Trophoblast cell (in vitro differentiated cells and primary cell): ENCODE measurements around the gene NUP43. TPM values are rescaled to one million over a fixed set of nuclear protein-coding genes. Genes with fewer than 3 reads are reported as not detected.

ENCODE experiments used
- DNase-seq, 2 donors: peaks; one replicate each; pipeline ENCODE4 v3.0.0-alpha.2; 2016
- H2AFZ ChIP-seq: 2 replicates; pipeline ENCODE4 v1.6.1; 2013; ENCODE audit warnings: low read length, moderate library complexity, mild to moderate bottlenecking; ENCODE audit not compliant: insufficient read depth, poor library complexity
- H2AK5ac ChIP-seq: 2 replicates; pipeline ENCODE4 v1.6.1; 2013; ENCODE audit warnings: mild to moderate bottlenecking, low read length
- H2BK120ac ChIP-seq: 2 replicates; pipeline ENCODE4 v1.6.1; 2013; ENCODE audit warnings: low read length, mild to moderate bottlenecking, moderate library complexity; ENCODE audit not compliant: insufficient read depth, poor library complexity
- H2BK12ac ChIP-seq: 2 replicates; pipeline ENCODE4 v1.6.1; 2013; ENCODE audit warnings: mild to moderate bottlenecking, low read length, moderate library complexity
- H2BK5ac ChIP-seq: 2 replicates; pipeline ENCODE4 v1.6.1; 2013; ENCODE audit warnings: low read length, low read depth, moderate library complexity, mild to moderate bottlenecking; ENCODE audit not compliant: poor library complexity
- H3K14ac ChIP-seq: 2 replicates; pipeline ENCODE4 v1.6.1; 2013; ENCODE audit warnings: mild to moderate bottlenecking, low read length
- H3K18ac ChIP-seq: 2 replicates; pipeline ENCODE4 v1.6.1; 2013; ENCODE audit warnings: mild to moderate bottlenecking, low read length
- H3K23ac ChIP-seq: 2 replicates; pipeline ENCODE4 v1.6.1; 2013; ENCODE audit warnings: low read length
- H3K27ac ChIP-seq: 2 replicates; pipeline ENCODE4 v1.5.1; 2013; ENCODE audit warnings: low read depth, mild to moderate bottlenecking, inconsistent platforms, low read length, moderate library complexity
- H3K27me3 ChIP-seq: 2 replicates; pipeline ENCODE4 v1.6.1; 2013; ENCODE audit warnings: inconsistent platforms, mild to moderate bottlenecking, low read length, moderate library complexity; ENCODE audit not compliant: insufficient read depth
- H3K36me3 ChIP-seq, 2 experiments: 1 replicate in 1 of 2; 2 replicates in 1 of 2; pipeline ENCODE4 v1.6.1; 2013; ENCODE audit warnings: low read length in 2 of 2, mild to moderate bottlenecking in 2 of 2, moderate library complexity in 1 of 2; ENCODE audit not compliant: insufficient read depth in 2 of 2, control insufficient read depth in 1 of 2
- H3K4ac ChIP-seq: 2 replicates; pipeline ENCODE4 v1.6.1; 2013; ENCODE audit warnings: low read depth, mild to moderate bottlenecking, low read length, moderate library complexity
- H3K4me1 ChIP-seq, 2 experiments: 1 replicate in 1 of 2; 2 replicates in 1 of 2; pipeline ENCODE4 v1.6.1; 2013; ENCODE audit warnings: low read length in 2 of 2, mild to moderate bottlenecking in 2 of 2, moderate library complexity in 1 of 2; ENCODE audit not compliant: insufficient read depth in 2 of 2, control insufficient read depth in 1 of 2
- H3K4me2 ChIP-seq: 2 replicates; pipeline ENCODE4 v1.6.1; 2013; ENCODE audit warnings: inconsistent platforms, mild to moderate bottlenecking, low read length, moderate library complexity
- H3K4me3 ChIP-seq: 2 replicates; pipeline ENCODE4 v1.5.1; 2013; ENCODE audit warnings: mild to moderate bottlenecking, low read depth, low read length, inconsistent platforms
- H3K79me1 ChIP-seq: one replicate; pipeline ENCODE4 v1.6.1; 2013; ENCODE audit warnings: low read length
- H3K79me2 ChIP-seq: 2 replicates; pipeline ENCODE4 v1.6.1; 2013; ENCODE audit warnings: low read length, mild to moderate bottlenecking; ENCODE audit not compliant: control insufficient read depth, insufficient read depth, poor library complexity
- H3K9ac ChIP-seq: 2 replicates; pipeline ENCODE4 v1.6.1; 2013; ENCODE audit warnings: mild to moderate bottlenecking, low read length
- H3K9me3 ChIP-seq: 2 replicates; pipeline ENCODE4 v1.6.1; 2013; ENCODE audit warnings: low read depth, mild to moderate bottlenecking, control low read depth, inconsistent platforms, low read length; ENCODE audit not compliant: insufficient read depth
- H4K12ac ChIP-seq: 2 replicates; pipeline ENCODE4 v1.6.1; 2013; ENCODE audit warnings: low read depth, mild to moderate bottlenecking, low read length, moderate library complexity
- H4K8ac ChIP-seq: 2 replicates; pipeline ENCODE4 v1.6.1; 2013; ENCODE audit warnings: low read depth, mild to moderate bottlenecking, low read length, moderate library complexity
- H4K91ac ChIP-seq: one replicate; pipeline ENCODE4 v1.6.1; 2013; ENCODE audit warnings: low read depth, mild to moderate bottlenecking, low read length, moderate library complexity
- WGBS: extraction: QIAGEN DNeasy Blood & Tissue Kit; methylation state at CpG from one replicate; pipeline ENCODE4 v1.1.7; 2013; ENCODE audit warnings: missing lambda C conversion rate; ENCODE audit not compliant: insufficient read length, insufficient coverage; ENCODE audit errors: extremely low coverage; 5-methylcytosine and 5-hydroxymethylcytosine counted together
- polyA plus RNA-seq: library from polyadenylated mRNA; stranded (reverse); fragments of 200-250 nt; gene quantifications from 2 replicates; pipeline ENCODE4 v1.2.3, GENCODE V29; 2013

The NUP43 gene, protein sequence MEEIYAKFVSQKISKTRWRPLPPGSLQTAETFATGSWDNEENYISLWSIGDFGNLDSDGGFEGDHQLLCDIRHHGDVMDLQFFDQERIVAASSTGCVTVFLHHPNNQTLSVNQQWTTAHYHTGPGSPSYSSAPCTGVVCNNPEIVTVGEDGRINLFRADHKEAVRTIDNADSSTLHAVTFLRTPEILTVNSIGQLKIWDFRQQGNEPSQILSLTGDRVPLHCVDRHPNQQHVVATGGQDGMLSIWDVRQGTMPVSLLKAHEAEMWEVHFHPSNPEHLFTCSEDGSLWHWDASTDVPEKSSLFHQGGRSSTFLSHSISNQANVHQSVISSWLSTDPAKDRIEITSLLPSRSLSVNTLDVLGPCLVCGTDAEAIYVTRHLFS
- polyA plus RNA-seq: 24.0 and 24.7 TPM in 2 replicates

GRCh38 chr6:149746147-149746946 lies at the start of gene NUP43:
Gene NUP43 (minus strand): TSS chr6:149746529. CDS start chr6:149746495, 34 bp downstream.
- H3K14ac ChIP-seq: no peak within 1 kb of the TSS
- H3K36me3 ChIP-seq: peaks cover 16 to 18% of the 10 kb centered on the region in 2 experiments
- H3K79me2 ChIP-seq: peaks cover 12% of the 10 kb centered on the region
- H2BK120ac ChIP-seq: no peak within 1 kb of the TSS
- no peak within 1 kb of the TSS for H3K23ac ChIP-seq
- peak within 1 kb of the TSS; percentile 63 for H3K4me2 ChIP-seq
- H2AK5ac ChIP-seq: no peak within 1 kb of the TSS
- H3K4me1 ChIP-seq: no peaks in the 10 kb centered on the region
- peak within 1 kb of the TSS; percentile 84 for H4K12ac ChIP-seq
- H3K18ac ChIP-seq: no peak within 1 kb of the TSS
- peaks cover 10% of the 10 kb centered on the region for H3K79me1 ChIP-seq
- H2BK5ac ChIP-seq: peak within 1 kb of the TSS; percentile 5
- H3K27me3 ChIP-seq: no peaks in the 10 kb centered on the region
- peak; percentile 90 to 98 for DNase-seq
- H4K91ac ChIP-seq: no peak within 1 kb of the TSS
- WGBS: no CpG with 5 or more reads among the region's 41 CpGs
- H3K4me3 ChIP-seq: peak within 1 kb of the TSS; percentile 84
- H3K4ac ChIP-seq: peak within 1 kb of the TSS; percentile 16
- H3K9me3 ChIP-seq: no peaks in the 10 kb centered on the region
- peak within 1 kb of the TSS; percentile 67 for H4K8ac ChIP-seq
- H2AFZ ChIP-seq: peak within 1 kb of the TSS; percentile 57
- H3K27ac ChIP-seq: peak within 1 kb of the TSS; percentile 11
- H3K9ac ChIP-seq: peak within 1 kb of the TSS; percentile 78
- no peak within 1 kb of the TSS for H2BK12ac ChIP-seq

DNA sequence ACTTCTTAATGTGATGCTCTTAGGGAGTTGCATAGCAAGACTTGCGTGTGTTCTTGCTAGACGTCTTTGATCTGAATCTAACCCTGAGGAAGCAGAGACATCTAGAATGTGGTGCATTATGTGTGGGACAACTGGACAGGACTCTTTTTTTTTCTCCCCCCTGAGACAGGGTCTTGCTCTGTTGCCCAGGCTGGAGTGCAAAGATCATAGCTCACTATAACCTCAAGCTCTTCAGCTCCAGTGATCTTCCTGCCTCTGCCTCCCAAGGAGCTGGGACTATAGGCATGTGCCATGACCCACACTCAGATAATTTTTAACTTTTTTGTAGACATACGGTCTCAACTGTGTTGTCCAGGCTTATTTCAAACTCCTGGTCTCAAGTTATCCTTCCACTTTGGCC lies 37.2 kb upstream of the NUP43 start:
- H3K14ac ChIP-seq: no peak overlapping the region

DNA sequence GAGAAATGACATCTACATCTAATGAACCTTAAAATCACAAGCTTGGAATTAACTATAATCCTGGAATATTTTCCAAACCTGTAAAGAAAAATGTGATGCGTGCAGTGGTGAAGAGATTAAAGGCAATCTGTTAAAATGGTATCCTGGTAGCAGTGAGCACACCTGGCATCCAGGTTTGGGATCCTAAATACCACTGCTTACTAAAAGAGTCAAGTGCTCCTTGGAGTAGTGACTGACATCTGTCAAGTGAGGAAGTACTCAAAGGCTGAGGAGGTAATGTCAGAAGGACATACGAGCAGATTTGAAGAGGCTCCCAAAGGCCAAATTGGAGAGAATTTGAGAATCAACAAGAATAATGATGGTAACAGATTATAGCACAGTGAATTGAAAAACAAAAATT lies 36.0 kb upstream of the NUP43 start:
- Histone ChIP-seq H3K9me3 (peaks cover 1% of the 10 kb centered on the region), H2BK5ac (no peak overlapping the region), H4K91ac (no peak overlapping the region), H3K4ac (no peak overlapping the region), H3K79me1 (no peaks in the 10 kb centered on the region), H2AK5ac (no peak overlapping the region), H4K12ac (no peak overlapping the region), H3K36me3 (peaks cover 9 to 15% of the 10 kb centered on the region in 2 experiments), H3K27ac (no peak overlapping the region), H3K4me3 (no peak overlapping the region), H4K8ac (no peak overlapping the region), H3K23ac (no peak overlapping the region), H3K14ac (no peak overlapping the region), H2BK120ac (no peak overlapping the region), H3K4me2 (no peak overlapping the region), H3K79me2 (no peaks in the 10 kb centered on the region), H3K9ac (no peak overlapping the region), H2AFZ (no peak overlapping the region), H3K27me3 (no peaks in the 10 kb centered on the region), H3K18ac (no peak overlapping the region), H3K4me1 (no peaks in the 10 kb centered on the region), H2BK12ac (no peak overlapping the region)
- no peak for DNase-seq
- WGBS: no CpG with 5 or more reads among the region's 2 CpGs

More for the DNA sequence above, 37.2 kb upstream of the NUP43 start:
- Histone ChIP-seq H3K4ac (no peak overlapping the region), H4K8ac (no peak overlapping the region), H4K12ac (no peak overlapping the region), H3K36me3 (peaks cover 9 to 15% of the 10 kb centered on the region in 2 experiments), H2AK5ac (no peak overlapping the region), H2BK120ac (no peak overlapping the region), H3K4me2 (no peak overlapping the region), H2BK12ac (no peak overlapping the region), H3K4me1 (no peaks in the 10 kb centered on the region), H3K4me3 (no peak overlapping the region), H3K9ac (no peak overlapping the region), H3K79me1 (no peaks in the 10 kb centered on the region), H3K9me3 (peaks cover 1% of the 10 kb centered on the region), H2BK5ac (no peak overlapping the region), H4K91ac (no peak overlapping the region), H3K79me2 (no peaks in the 10 kb centered on the region), H3K27me3 (no peaks in the 10 kb centered on the region), H3K23ac (no peak overlapping the region), H3K18ac (no peak overlapping the region), H2AFZ (no peak overlapping the region), H3K27ac (no peak overlapping the region)
- no CpG with 5 or more reads among the region's 3 CpGs for WGBS
- no peak for DNase-seq

- Histone ChIP-seq H3K79me2 (no peaks in the 10 kb centered on the region), H3K14ac (no peak overlapping the region), H2AFZ (no peak overlapping the region), H3K9me3 (no peaks in the 10 kb centered on the region), H3K27me3 (no peaks in the 10 kb centered on the region), H3K23ac (no peak overlapping the region), H3K36me3 (peaks cover 7 to 15% of the 10 kb centered on the region in 2 experiments), H3K79me1 (no peaks in the 10 kb centered on the region), H4K12ac (no peak overlapping the region), H3K9ac (no peak overlapping the region), H4K91ac (no peak overlapping the region), H3K27ac (no peak overlapping the region), H2BK12ac (no peak overlapping the region), H3K4me1 (no peaks in the 10 kb centered on the region), H2BK120ac (no peak overlapping the region), H4K8ac (no peak overlapping the region), H3K4ac (no peak overlapping the region), H2BK5ac (no peak overlapping the region), H3K4me2 (no peak overlapping the region), H2AK5ac (no peak overlapping the region), H3K18ac (no peak overlapping the region), H3K4me3 (no peak overlapping the region)
- no peak for DNase-seq
Observed at GRCh38 chr6:149781715-149782114, 35.4 kb upstream of the NUP43 start.
